Ammon's horn (tissue), 1 donor: ENCODE results near the gene TMED5.
"Not testable (repeated sequence)": the region's sequence is repeated elsewhere in the genome, so short reads cannot be mapped to it uniquely, and the experiment has no call there.

ENCODE experiments used
- DNase-seq: peaks from one replicate; pipeline ENCODE4 v3.0.0-alpha.2; 2016; ENCODE audit warnings: low spot score

The TMED5 gene

DNA sequence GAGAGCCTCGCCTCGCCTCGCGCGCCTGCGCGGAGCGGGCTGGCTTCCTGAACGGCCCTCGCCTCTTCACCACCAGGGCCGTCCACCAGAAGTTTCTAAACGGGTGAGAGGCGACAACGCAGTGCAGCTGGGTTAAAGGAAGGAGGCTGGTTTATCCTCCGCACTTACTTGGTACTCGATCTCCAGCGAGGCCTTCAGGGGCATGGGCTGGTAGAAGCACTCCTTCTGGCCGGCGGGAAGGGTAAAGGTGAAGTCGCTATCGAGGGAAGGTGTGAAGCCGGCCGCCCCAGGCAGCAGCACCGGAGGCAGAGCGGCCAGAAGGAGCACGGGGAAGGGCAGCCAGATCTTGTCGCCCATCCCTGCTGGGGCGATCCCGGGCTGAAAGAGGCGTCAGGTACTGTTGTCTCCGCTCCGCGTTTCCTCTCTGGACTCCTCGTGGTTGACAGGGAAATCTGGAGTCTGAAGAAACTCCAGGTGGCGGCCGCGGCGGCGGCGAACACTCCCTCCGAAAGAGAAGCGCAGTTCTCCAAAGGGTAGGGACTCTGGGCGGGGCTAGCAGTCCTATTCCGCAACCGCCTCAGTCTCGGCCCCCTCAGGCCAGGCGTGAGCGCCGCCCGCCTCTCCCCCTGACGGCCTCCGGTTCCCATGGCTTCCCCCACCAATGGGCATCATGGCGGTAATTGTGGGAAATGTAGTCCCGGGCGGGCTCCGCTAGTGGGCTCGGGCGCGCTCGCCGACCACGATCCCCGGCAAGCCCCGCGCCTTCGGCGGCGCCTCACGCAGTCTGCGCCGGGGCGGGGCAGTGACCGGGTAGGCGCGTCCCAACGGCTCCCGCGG, at the start of gene TMED5:
TSS of gene TMED5 (minus strand) at position 528 of the 837 bp plus-strand sequence. CDS start at position 357, 171 bp downstream.
- DNase-seq: peak; percentile 99

- DNase-seq: no peak
Observed at GRCh38 chr1:93223023-93223675, 42.9 kb upstream of the TMED5 start.

DNA sequence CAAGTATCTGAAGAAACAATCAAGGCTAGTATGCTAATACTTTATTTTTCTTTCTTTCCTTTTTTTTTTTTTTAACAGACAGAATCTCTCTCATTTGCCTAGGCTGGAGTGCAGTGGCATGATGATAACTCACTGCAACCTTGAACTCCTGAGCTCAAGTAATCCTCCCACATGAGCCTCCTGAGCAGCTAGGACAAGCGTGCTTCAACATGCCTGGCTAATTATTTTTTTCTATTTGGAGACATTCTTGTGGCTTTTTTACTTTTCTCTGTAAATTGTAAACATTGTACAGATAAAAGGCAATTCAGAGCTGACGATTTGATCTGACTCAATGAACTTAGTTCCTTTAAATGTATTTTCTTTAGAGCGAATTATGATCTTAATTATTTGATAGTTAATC, 41.7 kb upstream of the TMED5 start:
- no peak for DNase-seq

- DNase-seq: not testable (repeated sequence)
Observed at GRCh38 chr1:93220716-93221115, 40.5 kb upstream of the TMED5 start.

GRCh38 chr1:93219443-93219842, 39.2 kb upstream of the TMED5 start:
- no peak for DNase-seq

- no peak for DNase-seq
Observed at GRCh38 chr1:93215322-93215721, 35.1 kb upstream of the TMED5 start.

GRCh38 chr1:93207211-93207610, 27.0 kb upstream of the TMED5 start:
- DNase-seq: no peak

- DNase-seq: no peak
Observed at GRCh38 chr1:93206567-93206954, 26.3 kb upstream of the TMED5 start.

DNA sequence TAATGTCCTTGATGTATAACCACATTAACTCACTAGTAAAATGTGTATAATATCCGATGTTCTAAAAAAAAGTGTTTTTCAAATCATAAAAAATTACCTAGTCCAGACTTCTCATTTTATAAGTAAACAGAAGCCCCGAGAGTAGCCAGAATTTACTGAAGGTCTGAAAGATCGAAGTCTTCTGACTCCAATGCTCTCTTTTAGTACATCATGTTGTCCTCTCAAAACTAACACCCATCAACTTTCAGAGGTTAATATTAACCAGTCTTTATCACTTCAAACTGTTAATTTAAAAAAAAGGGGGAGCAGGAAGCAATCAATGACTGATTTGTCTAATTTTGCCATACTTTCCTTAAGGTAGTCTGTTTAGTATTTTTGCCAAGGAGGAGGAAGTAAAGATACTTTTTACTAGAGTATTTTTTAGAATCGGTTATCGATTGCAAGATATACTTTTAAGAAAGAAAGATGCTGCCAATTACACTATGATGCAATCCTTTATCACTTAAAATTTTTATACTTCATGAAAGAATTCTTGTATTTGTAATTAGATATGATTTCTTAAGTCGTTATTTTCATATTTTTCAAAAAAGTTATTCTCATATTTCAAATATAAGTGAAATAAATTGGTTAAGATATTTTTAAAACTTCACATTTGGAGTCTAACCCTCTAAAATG, 25.8 kb upstream of the TMED5 start:
- no peak for DNase-seq

GRCh38 chr1:93200714-93201113, 20.5 kb upstream of the TMED5 start:
- no peak for DNase-seq

- DNase-seq: no peak
Observed at GRCh38 chr1:93200086-93200620, 19.9 kb upstream of the TMED5 start.

GRCh38 chr1:93199150-93199549, 18.9 kb upstream of the TMED5 start:
- DNase-seq: no peak

GRCh38 chr1:93196591-93196990, 16.4 kb upstream of the TMED5 start:
- DNase-seq: no peak

- no peak for DNase-seq
Observed at GRCh38 chr1:93194231-93194990, 14.2 kb upstream of the TMED5 start.

DNA sequence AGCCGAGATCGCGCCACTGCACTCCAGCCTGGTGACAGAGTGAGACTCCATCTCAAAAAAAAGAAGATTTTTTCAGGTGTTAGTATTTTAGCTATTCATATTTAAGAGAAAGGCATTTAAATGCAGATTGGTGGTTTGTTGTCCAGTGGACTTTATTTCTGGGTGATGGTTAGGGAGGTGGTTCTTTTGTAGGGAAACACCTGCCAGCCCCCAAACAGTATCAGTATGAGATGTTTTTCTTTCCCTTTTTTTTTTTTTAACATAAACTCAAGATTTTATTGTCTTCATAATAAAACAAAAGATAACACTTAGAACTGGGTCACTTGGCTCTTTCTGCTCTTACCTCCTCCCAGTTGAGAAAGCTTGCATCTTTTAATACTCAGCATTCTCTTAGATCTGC, 10.2 kb upstream of the TMED5 start:
- no peak for DNase-seq

- DNase-seq: no peak
Observed at GRCh38 chr1:93186667-93187066, 6.5 kb upstream of the TMED5 start.

GRCh38 chr1:93180723-93181613, 755 bp upstream of the TMED5 start, which contains the start of gene CCDC18:
CCDC18 (plus strand) TSS chr1:93180724; CDS start chr1:93183362, 2,638 bp downstream.
- no peak for DNase-seq

GRCh38 chr1:93178418-93178817, 1.8 kb downstream of the TMED5 start:
- DNase-seq: no peak

GRCh38 chr1:93177991-93178390, 2.2 kb downstream of the TMED5 start:
- DNase-seq: no peak

- DNase-seq: not testable (repeated sequence)
Observed at GRCh38 chr1:93174638-93175037, 5.6 kb downstream of the TMED5 start.

- DNase-seq: no peak
Observed at GRCh38 chr1:93172778-93173177, 7.4 kb downstream of the TMED5 start.
